HG03139 (cell line): ENCODE measurements around the gene ARMC12.
"Not testable (repeated sequence)": the region's sequence is repeated elsewhere in the genome, so short reads cannot be mapped to it uniquely, and the experiment has no call there.

Experiments
- ATAC-seq: cut with Tn5 transposase; IDR thresholded peaks from one replicate; pipeline ENCODE4 v1.9.1; 2021; ENCODE audit not compliant: unreplicated experiment

The ARMC12 gene

GRCh38 chr6:35731736-35732532 is 4.9 kb upstream of the ARMC12 start:
- peak; percentile 40 for ATAC-seq

- ATAC-seq = no peak
Observed at GRCh38 chr6:35733633-35734032, 3.2 kb upstream of the ARMC12 start.

- not testable (repeated sequence) for ATAC-seq
Observed at GRCh38 chr6:35734319-35734718, 2.5 kb upstream of the ARMC12 start.

GRCh38 chr6:35735452-35735851 is 1.4 kb upstream of the ARMC12 start:
- no peak for ATAC-seq

- ATAC-seq = no peak
Observed at GRCh38 chr6:35736253-35736894, 458 bp upstream of the ARMC12 start.

- ATAC-seq = no peak
Observed at GRCh38 chr6:35737413-35738211, 780 bp downstream of the ARMC12 start.

- no peak for ATAC-seq
Observed at GRCh38 chr6:35739645-35740524, 3.1 kb downstream of the ARMC12 start.

- no peak for ATAC-seq
Observed at GRCh38 chr6:35742842-35743241, 6.0 kb downstream of the ARMC12 start.

GRCh38 chr6:35745509-35745908 is 8.7 kb downstream of the ARMC12 start:
- no peak for ATAC-seq

- no peak for ATAC-seq
Observed at GRCh38 chr6:35746516-35746915, 9.7 kb downstream of the ARMC12 start.

- ATAC-seq = no peak
Observed at GRCh38 chr6:35747877-35748276, 11.0 kb downstream of the ARMC12 start.

- no peak for ATAC-seq
Observed at GRCh38 chr6:35750557-35750956, 13.7 kb downstream of the ARMC12 start.

GRCh38 chr6:35751594-35751993 is 14.8 kb downstream of the ARMC12 start:
- no peak for ATAC-seq

- ATAC-seq = no peak
Observed at GRCh38 chr6:35752330-35752729, 15.5 kb downstream of the ARMC12 start.

- no peak for ATAC-seq
Observed at GRCh38 chr6:35754452-35755277, 17.8 kb downstream of the ARMC12 start.

GRCh38 chr6:35755278-35755924 is 18.6 kb downstream of the ARMC12 start:
- no peak for ATAC-seq

GRCh38 chr6:35757456-35758123 is 20.8 kb downstream of the ARMC12 start:
- ATAC-seq = no peak

- no peak for ATAC-seq
Observed at GRCh38 chr6:35759426-35759825, 22.6 kb downstream of the ARMC12 start.

- no peak for ATAC-seq
Observed at GRCh38 chr6:35765739-35766138, 28.9 kb downstream of the ARMC12 start.
